AG04450 (cell line): ENCODE results near the gene MLLT6. TPM values are rescaled to one million over a fixed set of nuclear protein-coding genes. Genes with fewer than 3 reads are reported as not detected.

Experiments
- CTCF ChIA-PET: fragments of 300-600, 350-600 bp; formaldehyde crosslinking; extraction: SDS; loops from one replicate; lab custom pipeline; 2022; ENCODE audit warnings: antibody characterized with exemption, inconsistent platforms; lab: Charles Lee
- POLR2A ChIA-PET: fragments of 350-600 bp; formaldehyde crosslinking; extraction: SDS; loops from one replicate; lab custom pipeline; 2021; ENCODE audit warnings: antibody characterized with exemption, inconsistent platforms; lab: Yijun Ruan, JAX
- DNase-seq: peaks from one replicate; pipeline ENCODE4 v3.0.0-alpha.2; 2011; ENCODE audit warnings: low read depth, low spot score
- H3K27ac ChIP-seq: one replicate; pipeline ENCODE4 v1.5.1; 2012; ENCODE audit warnings: low read depth, low read length, control low read depth
- H3K27me3 ChIP-seq: one replicate; pipeline ENCODE4 v1.6.0; 2012; ENCODE audit warnings: low read length; ENCODE audit not compliant: control insufficient read depth, insufficient read depth
- H3K4me3 ChIP-seq: 2 replicates; pipeline ENCODE4 v1.5.1; 2011; ENCODE audit warnings: mild to moderate bottlenecking, low read depth, low read length, control low read depth
- H3K9me3 ChIP-seq: 2 replicates; pipeline ENCODE4 v1.5.1; 2012; ENCODE audit warnings: low read length; ENCODE audit not compliant: control insufficient read depth, insufficient read depth
- CTCF ChIP-seq: IDR thresholded peaks from 2 replicates; pipeline ENCODE4 v1.5.1; 2011; ENCODE audit warnings: low read depth, low read length, control low read depth, inconsistent platforms
- polyA plus RNA-seq: library from polyadenylated mRNA; depleted of rRNA; stranded (reverse); fragments of >200 nt; gene quantifications from 2 replicates; pipeline ENCODE4 v1.2.3, GENCODE V29; 2011

Gene MLLT6
- polyA plus RNA-seq, 1 experiment, result 17.3 TPM

- CTCF ChIA-PET, result interaction anchor here (1.2 kb wide), 1 partner anchor 17 kb away, joined by 5 read pairs; no protein-coding TSS in a partner anchor
- POLR2A ChIA-PET, result interaction anchor here (0.6 to 1.2 kb wide), 5 partner anchors 21 to 167 kb away, joined by 3 to 11 read pairs (median 4); partner anchors contain the start of genes LASP1 and RPL23
- no peak for TF ChIP-seq CTCF
- DNase-seq, result peak; percentile 81
- H3K9me3 ChIP-seq, result peaks cover 8% of the 10 kb centered on the region; the same call in 1 of the 2 replicates
- H3K4me3 ChIP-seq, result peak overlapping the region; percentile 99
- H3K27ac ChIP-seq, result peak overlapping the region; percentile 70
- H3K27me3 ChIP-seq, result no peaks in the 10 kb centered on the region
Measured at GRCh38 chr17:38751808-38752307, 46.8 kb downstream of the MLLT6 start.

GRCh38 chr17:38752308-38753070, 47.4 kb downstream of the MLLT6 start, which contains the start of gene PSMB3:
TSS of gene PSMB3 (plus strand) at chr17:38752741. CDS start at chr17:38752827, 86 bp downstream.
- peak within 1 kb of the TSS; percentile 99 for H3K4me3 ChIP-seq
- peak within 1 kb of the TSS; percentile 70 for H3K27ac ChIP-seq
- H3K27me3 ChIP-seq, result no peaks in the 10 kb centered on the region
- POLR2A ChIA-PET, result interaction anchor here (0.6 to 1.2 kb wide), 5 partner anchors 22 to 167 kb away, joined by 3 to 11 read pairs (median 4); partner anchors contain the start of genes LASP1 and RPL23
- peaks cover 8% of the 10 kb centered on the region; the same call in 1 of the 2 replicates for H3K9me3 ChIP-seq
- no peak for TF ChIP-seq CTCF
- CTCF ChIA-PET, result interaction anchor here (0.7 to 1.2 kb wide), 2 partner anchors 17 to 76 kb away, joined by 3 to 5 read pairs; no protein-coding TSS in a partner anchor
- DNase-seq, result peak; percentile 97

DNA sequence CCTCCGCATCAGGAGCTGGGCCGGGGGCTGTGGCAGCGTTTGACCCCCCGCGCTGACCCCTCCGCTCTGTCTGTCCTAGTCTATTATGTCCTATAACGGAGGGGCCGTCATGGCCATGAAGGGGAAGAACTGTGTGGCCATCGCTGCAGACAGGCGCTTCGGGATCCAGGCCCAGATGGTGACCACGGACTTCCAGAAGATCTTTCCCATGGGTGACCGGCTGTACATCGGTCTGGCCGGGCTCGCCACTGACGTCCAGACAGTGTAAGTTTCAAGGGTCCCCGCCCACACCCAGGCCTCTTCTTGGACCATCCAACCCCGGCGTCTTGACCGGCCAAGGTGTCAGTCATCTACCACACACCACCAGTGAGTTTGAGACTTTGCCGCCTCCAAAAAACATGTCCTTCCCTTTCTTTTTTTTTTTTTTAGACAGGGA, 48.0 kb downstream of the MLLT6 start:
- DNase-seq, result no peak
- CTCF ChIA-PET, result interaction anchor here (0.7 kb wide), 1 partner anchor 90 kb away, joined by 3 read pairs; no protein-coding TSS in a partner anchor

GRCh38 chr17:38761612-38762011, 56.5 kb downstream of the MLLT6 start:
- H3K4me3 ChIP-seq, result no peak overlapping the region
- CTCF ChIA-PET, result no interaction called here
- DNase-seq, result no peak
- POLR2A ChIA-PET, result no interaction called here
- H3K9me3 ChIP-seq, result no peaks in the 10 kb centered on the region
- TF ChIP-seq CTCF, result peak; percentile 41
- H3K27ac ChIP-seq, result no peak overlapping the region
- H3K27me3 ChIP-seq, result no peaks in the 10 kb centered on the region

More for the DNA sequence above, 48.0 kb downstream of the MLLT6 start:
- Histone ChIP-seq H3K27me3 (no peaks in the 10 kb centered on the region), H3K9me3 (peaks cover 4% of the 10 kb centered on the region; the same call in 1 of the 2 replicates), H3K27ac (peak overlapping the region; percentile 70), H3K4me3 (peak overlapping the region; percentile 99)
- TF ChIP-seq CTCF, result no peak
- POLR2A ChIA-PET, result no interaction called here

DNA sequence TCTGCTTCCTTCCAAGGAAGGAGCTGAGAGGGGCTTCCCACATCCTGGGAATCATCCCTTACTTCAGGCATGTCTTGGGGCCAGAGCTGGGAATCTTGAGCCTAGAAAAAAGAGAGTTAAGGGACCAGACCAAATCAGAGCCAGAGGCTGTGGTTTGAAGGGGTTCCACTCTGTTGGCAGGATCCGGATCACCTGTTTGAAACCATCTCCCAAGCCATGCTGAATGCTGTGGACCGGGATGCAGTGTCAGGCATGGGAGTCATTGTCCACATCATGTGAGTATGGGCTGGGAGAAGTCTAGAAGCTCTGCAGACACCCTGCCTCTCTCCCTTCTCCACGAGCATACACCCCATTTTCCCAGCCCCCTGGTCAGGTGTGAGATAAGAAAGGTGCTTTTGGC, 57.2 kb downstream of the MLLT6 start:
- ChIA-PET CTCF (no interaction called here), POLR2A (no interaction called here)
- no peak overlapping the region for H3K27ac ChIP-seq

More for the DNA sequence above, 57.2 kb downstream of the MLLT6 start:
- Histone ChIP-seq H3K9me3 (no peaks in the 10 kb centered on the region), H3K27me3 (no peaks in the 10 kb centered on the region), H3K4me3 (no peak overlapping the region)
- no peak for DNase-seq
- no peak for TF ChIP-seq CTCF
